Thyroid gland (tissue), 4 donors: Measurements from ENCODE around the gene TIMM10B. TPM values are rescaled to one million over a fixed set of nuclear protein-coding genes. Genes with fewer than 3 reads are reported as not detected.

Experiments
- DNase-seq, 2 donors: peaks; one replicate each; pipeline ENCODE4 v3.0.0-alpha.2; 2019
- H3K27ac ChIP-seq, 3 donors: fragments of 200-600 bp; sonication (generic); 1 replicate in 2 of 3; 2 replicates in 1 of 3; pipeline ENCODE4 v1.5.1; 2016 to 2019; ENCODE audit warnings: mild to moderate bottlenecking in 1 of 3, moderate library complexity in 1 of 3
- H3K27me3 ChIP-seq: fragments of 200-600 bp; sonication (generic); one replicate; pipeline ENCODE4 v1.5.1; 2019
- H3K36me3 ChIP-seq, 2 donors: fragments of 200-600 bp; sonication (generic); one replicate each; pipeline ENCODE4 v1.5.1; 2016 to 2019
- H3K4me1 ChIP-seq, 2 donors: fragments of 200-600 bp; sonication (generic); one replicate each; pipeline ENCODE4 v1.5.1; 2017 to 2019
- H3K4me3 ChIP-seq, 3 donors: fragments of 200-600 bp; sonication (generic); replicated peaks in 1 of 3; 1 replicate in 2 of 3; 2 replicates in 1 of 3; pipeline ENCODE4 v1.5.1; 2016; ENCODE audit warnings: mild to moderate bottlenecking in 1 of 3
- H3K9me3 ChIP-seq: fragments of 200-600 bp; sonication (generic); one replicate; pipeline ENCODE4 v1.5.1; 2017
- POLR2A ChIP-seq, 2 donors: fragments of 450-650 bp; IDR thresholded peaks; one replicate each; pipeline ENCODE4 v1.6.1; 2017; ENCODE audit warnings: antibody characterized with exemption in 2 of 2, mild to moderate bottlenecking in 2 of 2, moderate library complexity in 1 of 2
- WGBS, 2 donors: methylation state at CpG; one replicate each; pipeline ENCODE4 v1.1.5; 2017; 5-methylcytosine and 5-hydroxymethylcytosine counted together
- intact Hi-C: fragments of 100-400 bp; cut with DNase I; formaldehyde crosslinking; loops from one replicate; pipeline ENCODE4 v1.15.1; 2023
- total RNA-seq, 4 donors: library from RNA; depleted of rRNA; stranded (reverse); fragments of >200 nt; gene quantifications; one replicate each; pipeline ENCODE4 v1.2.3, GENCODE V29; 2016
- TF ChIP-seq, protein P1 (sequence below), 6 experiments: fragments of 200-600 bp in 3 of 6; fragments of 450-650 bp in 3 of 6; sonication (generic) in 3 of 6; IDR thresholded peaks; one replicate each; pipeline ENCODE4 v1.5.1; 2016 to 2019; ENCODE audit warnings: antibody characterized with exemption in 6 of 6, mild to moderate bottlenecking in 2 of 6, inconsistent platforms in 1 of 6, moderate library complexity in 1 of 6

The TIMM10B gene
- total RNA-seq, 4 donors from 2014 or later, result 42.1 to 72.0 (median 56.3) TPM

GRCh38 chr11:6437993-6438392, 43.3 kb upstream of the TIMM10B start:
- TF ChIP-seq, protein P1, sequence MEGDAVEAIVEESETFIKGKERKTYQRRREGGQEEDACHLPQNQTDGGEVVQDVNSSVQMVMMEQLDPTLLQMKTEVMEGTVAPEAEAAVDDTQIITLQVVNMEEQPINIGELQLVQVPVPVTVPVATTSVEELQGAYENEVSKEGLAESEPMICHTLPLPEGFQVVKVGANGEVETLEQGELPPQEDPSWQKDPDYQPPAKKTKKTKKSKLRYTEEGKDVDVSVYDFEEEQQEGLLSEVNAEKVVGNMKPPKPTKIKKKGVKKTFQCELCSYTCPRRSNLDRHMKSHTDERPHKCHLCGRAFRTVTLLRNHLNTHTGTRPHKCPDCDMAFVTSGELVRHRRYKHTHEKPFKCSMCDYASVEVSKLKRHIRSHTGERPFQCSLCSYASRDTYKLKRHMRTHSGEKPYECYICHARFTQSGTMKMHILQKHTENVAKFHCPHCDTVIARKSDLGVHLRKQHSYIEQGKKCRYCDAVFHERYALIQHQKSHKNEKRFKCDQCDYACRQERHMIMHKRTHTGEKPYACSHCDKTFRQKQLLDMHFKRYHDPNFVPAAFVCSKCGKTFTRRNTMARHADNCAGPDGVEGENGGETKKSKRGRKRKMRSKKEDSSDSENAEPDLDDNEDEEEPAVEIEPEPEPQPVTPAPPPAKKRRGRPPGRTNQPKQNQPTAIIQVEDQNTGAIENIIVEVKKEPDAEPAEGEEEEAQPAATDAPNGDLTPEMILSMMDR (IDR thresholded peaks at IDR 0.05), result no peak
- TF ChIP-seq POLR2A (IDR thresholded peaks at IDR 0.05), result no peak
- Histone ChIP-seq H3K27me3 (no peaks in the 10 kb centered on the region), H3K4me1 (no peaks in the 10 kb centered on the region), H3K4me3 (no peak overlapping the region), H3K27ac (no peak overlapping the region), H3K36me3 (no peaks in the 10 kb centered on the region), H3K9me3 (no peaks in the 10 kb centered on the region)
- intact Hi-C loops, result no loop called here
- 82 to 92% methylated on average over 3 of the region's 3 CpGs for WGBS, 2 donors
- no peak for DNase-seq

DNA sequence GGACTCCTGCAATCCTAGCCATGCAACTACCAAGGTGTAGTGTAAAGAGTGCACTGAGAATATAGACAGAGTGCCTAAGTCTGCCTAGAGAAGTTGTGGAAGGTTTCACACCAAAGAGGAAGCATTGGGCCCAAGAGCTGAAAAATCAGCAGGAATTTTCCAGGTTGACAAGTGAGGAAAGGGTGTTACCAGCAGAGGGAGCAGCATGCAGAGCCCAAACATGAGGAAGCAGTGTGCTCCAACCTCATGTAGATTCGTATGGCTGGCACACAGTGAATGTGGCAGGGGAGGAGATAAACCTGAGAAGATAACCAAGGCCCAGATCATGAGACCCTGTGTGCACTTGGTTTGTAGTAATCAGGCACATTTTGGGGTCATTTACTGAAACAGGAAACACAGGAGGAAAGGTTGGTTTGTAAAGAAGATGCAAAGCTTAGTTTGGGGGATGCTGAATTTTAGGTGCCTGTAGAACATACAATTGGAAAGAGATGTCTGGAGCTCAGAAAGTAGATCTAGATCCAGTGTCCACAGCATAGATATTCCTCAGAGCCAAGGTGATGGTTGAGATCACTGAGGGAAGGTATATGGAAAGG, 42.2 kb upstream of the TIMM10B start:
- Histone ChIP-seq H3K9me3 (no peaks in the 10 kb centered on the region), H3K4me3 (no peak overlapping the region), H3K36me3 (no peaks in the 10 kb centered on the region), H3K27me3 (no peaks in the 10 kb centered on the region), H3K27ac (no peak overlapping the region), H3K4me1 (no peaks in the 10 kb centered on the region)
- intact Hi-C loops, result no loop called here
- peak; percentile 32 to 36 for DNase-seq
- TF ChIP-seq, protein P1 (IDR thresholded peaks at IDR 0.05), result peak in 4 of 6 experiments; percentile 29 to 52 (median 41)
- no peak for TF ChIP-seq POLR2A (IDR thresholded peaks at IDR 0.05)
- WGBS, 2 donors, result 5 to 13% methylated on average over 1 of the region's 1 CpG

DNA sequence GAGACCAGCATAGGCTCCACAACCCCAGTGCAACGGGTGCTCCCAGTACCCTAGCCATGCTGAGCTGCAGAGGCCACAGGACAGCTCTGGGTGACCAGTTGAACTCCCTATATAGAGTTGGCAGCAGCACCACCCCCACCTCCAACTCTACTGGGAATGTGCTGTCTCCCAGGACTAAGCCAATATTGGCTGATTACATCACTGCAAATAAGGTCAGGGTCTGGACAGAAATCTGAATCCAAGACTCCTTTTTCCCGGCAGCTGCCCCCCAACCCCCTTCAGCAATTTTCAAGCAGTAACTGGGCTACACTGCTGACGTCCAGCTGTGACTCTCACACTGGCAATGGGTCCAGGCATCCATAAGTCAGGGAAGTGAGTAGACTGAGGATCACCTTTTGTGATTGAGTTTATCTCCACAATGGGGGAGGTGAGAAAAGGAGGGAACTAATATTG, 40.4 kb upstream of the TIMM10B start, which contains the start of gene HPX:
TSS of gene HPX (minus strand) at position 82 of the 453 bp plus-strand sequence. CDS start at position 58, 24 bp downstream.
- Histone ChIP-seq H3K36me3 (no peaks in the 10 kb centered on the region), H3K4me1 (no peaks in the 10 kb centered on the region), H3K27ac (no peak within 1 kb of the TSS), H3K9me3 (no peaks in the 10 kb centered on the region), H3K4me3 (no peak within 1 kb of the TSS), H3K27me3 (no peaks in the 10 kb centered on the region)
- no peak for DNase-seq
- WGBS, 2 donors, result 58 to 64% methylated on average over 3 of the region's 3 CpGs
- no peak for TF ChIP-seq POLR2A (IDR thresholded peaks at IDR 0.05)
- TF ChIP-seq, protein P1 (IDR thresholded peaks at IDR 0.05), result no peak
- intact Hi-C loops, result no loop called here

GRCh38 chr11:6442441-6442840, 38.9 kb upstream of the TIMM10B start:
- TF ChIP-seq, protein P1 (IDR thresholded peaks at IDR 0.05), result no peak
- no peaks in the 10 kb centered on the region for H3K27me3 ChIP-seq
- no peak for DNase-seq
- intact Hi-C loops, result loop anchor here (2.0 kb wide), 1 partner anchor 62 kb away; no protein-coding TSS in a partner anchor
- WGBS, 2 donors, result 88 to 95% methylated on average over 4 of the region's 4 CpGs
- no peaks in the 10 kb centered on the region for H3K4me1 ChIP-seq
- no peak overlapping the region for H3K27ac ChIP-seq
- H3K9me3 ChIP-seq, result no peaks in the 10 kb centered on the region
- no peaks in the 10 kb centered on the region for H3K36me3 ChIP-seq
- H3K4me3 ChIP-seq, result no peak overlapping the region

- WGBS, 2 donors, result 24 to 25% methylated on average over 5 of the region's 5 CpGs
- intact Hi-C loops, result loop anchor here (2.0 kb wide), 1 partner anchor 63 kb away; no protein-coding TSS in a partner anchor
- Histone ChIP-seq H3K9me3 (no peaks in the 10 kb centered on the region), H3K36me3 (no peaks in the 10 kb centered on the region), H3K27me3 (no peaks in the 10 kb centered on the region), H3K4me3 (no peak overlapping the region), H3K4me1 (no peaks in the 10 kb centered on the region), H3K27ac (no peak overlapping the region)
- peak; percentile 48 to 51 for DNase-seq
- TF ChIP-seq, protein P1 (IDR thresholded peaks at IDR 0.05), result peak; percentile 15 to 84 (median 68)
- no peak for TF ChIP-seq POLR2A (IDR thresholded peaks at IDR 0.05)
These were observed 37.9 kb upstream of the TIMM10B start for GRCh38 chr11:6443269-6444003.
